Limb (tissue), 2 donors: ENCODE results near the gene KCNQ5.
"Not testable (repeated sequence)": the region's sequence is repeated elsewhere in the genome, so short reads cannot be mapped to it uniquely, and the experiment has no call there.

Experiments
- DNase-seq, 2 donors: peaks; one replicate each; pipeline ENCODE4 v3.0.0-alpha.2; 2016; ENCODE audit errors: extremely low spot score in 2 of 2

Gene KCNQ5

GRCh38 chr6:72898313-72898712 lies 276.4 kb downstream of the KCNQ5 start:
- not testable (repeated sequence) for DNase-seq

- no peak for DNase-seq
Measured at GRCh38 chr6:72905705-72906478, 284.0 kb downstream of the KCNQ5 start.

GRCh38 chr6:72911463-72912155 lies 289.7 kb downstream of the KCNQ5 start:
- no peak for DNase-seq

GRCh38 chr6:72913797-72914196 lies 291.9 kb downstream of the KCNQ5 start:
- DNase-seq: no peak

DNA sequence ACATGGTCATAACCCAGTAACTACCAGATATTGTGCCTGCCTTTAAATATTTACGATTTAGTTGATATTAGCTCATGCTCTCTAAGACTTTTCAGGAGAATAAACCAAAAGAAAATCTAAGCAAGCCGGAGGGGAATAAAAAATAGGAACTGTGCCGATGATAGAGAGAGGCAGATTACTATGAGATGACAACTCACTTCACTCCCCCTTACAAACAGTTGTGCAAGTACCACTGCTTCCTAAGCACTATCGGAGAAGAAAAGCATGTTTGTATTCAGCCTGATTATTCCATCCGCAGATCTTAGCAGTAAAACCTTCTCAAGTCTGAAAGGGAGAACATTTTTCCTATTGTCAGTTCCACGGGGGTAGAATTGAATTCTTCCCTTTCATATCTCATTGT lies 294.4 kb downstream of the KCNQ5 start:
- DNase-seq: no peak

DNA sequence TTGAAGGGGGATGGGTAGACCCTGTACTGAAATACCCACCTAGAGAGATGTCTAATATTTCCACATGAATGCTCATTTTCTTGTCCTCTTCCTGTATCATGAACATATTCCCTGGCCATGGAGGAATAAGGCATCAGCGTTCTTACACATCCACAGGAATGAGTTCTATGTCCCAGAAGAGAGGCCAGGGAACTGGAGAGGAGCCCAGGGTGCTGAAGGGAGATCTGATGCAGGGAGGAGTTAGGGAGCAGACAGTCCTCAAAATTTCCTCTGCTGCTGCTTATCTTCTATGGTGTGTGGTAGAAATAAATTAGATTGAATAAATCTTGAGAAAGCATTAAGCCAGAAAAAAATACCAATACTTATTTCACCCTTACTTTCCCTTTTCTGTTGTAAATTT lies 295.0 kb downstream of the KCNQ5 start:
- DNase-seq: no peak

- DNase-seq: no peak
Measured at GRCh38 chr6:72922401-72922800, 300.5 kb downstream of the KCNQ5 start.

GRCh38 chr6:72925136-72925535 lies 303.3 kb downstream of the KCNQ5 start:
- no peak for DNase-seq

- DNase-seq: no peak
Measured at GRCh38 chr6:72930556-72931132, 308.8 kb downstream of the KCNQ5 start.

- DNase-seq: no peak
Measured at GRCh38 chr6:72931325-72931887, 309.5 kb downstream of the KCNQ5 start.

DNA sequence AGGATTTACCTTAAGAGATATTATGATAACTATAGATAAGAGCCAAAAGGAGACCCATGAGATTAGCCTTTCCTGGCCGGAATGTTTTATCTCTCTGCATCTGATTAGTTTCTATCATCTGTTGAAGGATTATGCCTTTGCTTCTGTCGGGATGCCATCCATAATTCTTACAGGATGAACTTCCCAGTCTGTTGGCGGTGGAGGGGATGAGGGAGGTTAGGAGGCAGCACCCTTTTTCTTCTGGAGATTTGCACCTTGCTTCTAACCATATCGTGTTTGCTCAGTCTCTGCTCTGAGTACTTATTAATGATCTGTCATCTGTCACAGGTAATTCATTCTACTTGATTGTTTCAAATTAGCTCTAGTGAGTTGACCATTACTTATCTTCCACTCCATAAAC lies 311.4 kb downstream of the KCNQ5 start:
- DNase-seq: no peak

DNA sequence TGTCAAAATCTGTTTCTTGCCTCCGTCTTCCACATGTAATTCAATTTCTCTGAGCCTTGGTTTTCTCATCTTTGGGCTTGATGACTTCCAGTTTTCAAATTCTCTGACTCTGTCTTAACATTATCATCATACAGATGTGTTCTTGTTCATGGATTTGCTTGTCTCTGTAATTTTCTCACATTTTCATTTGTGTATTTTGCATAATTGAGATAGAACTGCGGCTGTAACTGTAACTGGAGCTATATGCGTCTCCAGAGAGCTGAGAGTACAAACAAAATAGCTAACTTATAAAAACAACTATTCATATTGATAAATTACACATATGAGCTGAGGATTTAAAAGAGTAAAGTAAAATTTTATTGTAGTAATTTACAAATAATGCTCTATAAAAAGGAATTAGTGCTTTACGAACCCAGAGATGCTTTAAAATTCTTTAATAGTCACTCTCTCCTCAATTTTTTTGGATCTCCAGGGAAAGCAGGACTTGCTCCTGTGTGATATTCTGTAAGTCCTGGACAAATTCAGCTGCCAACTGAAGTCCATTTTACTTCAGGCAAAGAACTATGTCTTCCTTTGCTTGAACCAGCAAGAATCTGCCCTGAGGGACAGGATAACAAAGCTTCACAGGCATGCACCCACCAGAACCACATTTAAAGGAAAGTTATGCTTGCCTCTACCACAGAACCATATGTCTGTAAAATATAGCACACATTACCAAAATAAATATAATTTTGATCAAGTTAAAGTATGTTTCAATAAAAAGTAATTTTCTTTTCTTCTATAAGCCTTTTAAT lies 315.1 kb downstream of the KCNQ5 start:
- no peak for DNase-seq

- no peak for DNase-seq
Measured at GRCh38 chr6:72938104-72938503, 316.2 kb downstream of the KCNQ5 start.

DNA sequence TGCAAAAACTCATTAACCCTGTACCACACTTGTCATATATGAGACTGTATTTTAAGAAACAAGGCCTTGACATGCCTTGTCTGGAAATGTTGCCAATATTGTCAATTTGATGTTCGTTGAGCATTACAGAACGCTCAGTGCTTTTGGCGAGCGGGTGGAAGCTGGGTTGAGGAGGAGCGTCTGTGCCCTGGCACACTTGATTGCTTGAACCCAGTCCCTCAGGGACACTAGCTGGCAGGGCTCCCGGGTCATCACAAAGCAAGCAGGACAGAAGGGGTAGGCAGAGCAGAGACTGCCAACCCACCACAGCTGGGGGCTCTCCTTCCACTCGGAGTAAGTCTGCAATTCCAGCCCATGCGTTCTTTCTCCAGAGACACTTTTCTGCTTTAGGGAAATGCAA lies 317.1 kb downstream of the KCNQ5 start:
- DNase-seq: no peak

- no peak for DNase-seq
Measured at GRCh38 chr6:72940265-72940664, 318.4 kb downstream of the KCNQ5 start.

DNA sequence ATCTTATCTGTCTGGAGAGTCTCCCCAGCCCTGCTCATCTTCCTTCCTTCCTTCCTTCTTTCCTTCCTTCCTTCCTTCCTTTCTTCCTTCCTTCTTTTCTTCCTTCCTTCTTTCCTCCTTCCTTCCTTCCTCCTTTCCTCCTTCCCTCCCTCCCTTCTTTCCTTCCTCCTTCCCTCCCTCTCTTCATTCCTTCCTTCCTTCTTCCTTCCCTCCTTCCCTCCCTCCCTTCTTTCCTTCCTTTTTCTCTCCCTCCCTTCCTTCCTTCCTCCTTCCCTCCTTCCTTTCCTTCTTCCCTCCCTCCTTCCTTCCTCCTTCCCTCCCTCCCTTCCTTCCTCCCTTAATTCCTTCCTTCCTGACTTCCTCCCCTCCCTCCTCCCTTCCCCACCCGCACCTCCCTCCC lies 319.4 kb downstream of the KCNQ5 start:
- DNase-seq: no peak

- DNase-seq: no peak
Measured at GRCh38 chr6:72941751-72942150, 319.9 kb downstream of the KCNQ5 start.

GRCh38 chr6:72943699-72944098 lies 321.8 kb downstream of the KCNQ5 start:
- no peak for DNase-seq

DNA sequence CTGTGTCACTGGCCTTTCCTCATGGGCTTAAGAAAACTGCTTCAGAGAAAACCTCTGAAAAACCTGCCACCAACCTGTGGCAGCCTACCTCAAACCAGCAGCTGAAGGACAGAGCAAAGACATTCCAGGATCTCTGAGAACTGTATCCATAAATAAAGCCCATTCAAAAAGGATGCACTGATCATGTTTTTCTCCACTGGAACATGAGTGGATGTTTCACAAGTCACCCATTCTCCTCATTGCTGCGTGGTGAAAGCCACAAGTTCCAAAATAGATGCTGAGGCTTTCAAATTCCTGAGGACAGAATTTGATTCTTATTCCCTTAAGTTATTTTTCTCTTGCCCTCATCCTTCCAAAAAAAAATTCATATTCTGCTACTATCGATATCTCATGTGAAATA lies 322.8 kb downstream of the KCNQ5 start:
- DNase-seq: no peak

DNA sequence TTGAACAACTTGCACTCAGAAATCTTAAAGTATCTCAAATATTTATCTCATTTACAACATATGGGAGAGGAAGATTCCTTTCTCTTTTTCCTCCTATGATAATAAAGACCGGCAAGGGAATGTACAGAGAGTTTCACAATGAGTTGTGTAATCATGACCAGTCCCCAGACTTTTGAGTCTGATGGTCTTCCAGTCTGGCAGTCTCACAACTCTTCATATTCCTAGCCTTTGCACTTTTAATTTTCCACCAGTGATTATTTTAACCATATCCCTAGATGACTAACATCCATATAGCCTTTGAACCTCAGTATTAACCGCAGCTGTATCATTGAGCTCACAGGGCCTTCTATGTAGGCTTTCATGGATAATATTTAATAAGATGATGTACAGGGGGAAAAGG lies 324.9 kb downstream of the KCNQ5 start:
- DNase-seq: no peak

DNA sequence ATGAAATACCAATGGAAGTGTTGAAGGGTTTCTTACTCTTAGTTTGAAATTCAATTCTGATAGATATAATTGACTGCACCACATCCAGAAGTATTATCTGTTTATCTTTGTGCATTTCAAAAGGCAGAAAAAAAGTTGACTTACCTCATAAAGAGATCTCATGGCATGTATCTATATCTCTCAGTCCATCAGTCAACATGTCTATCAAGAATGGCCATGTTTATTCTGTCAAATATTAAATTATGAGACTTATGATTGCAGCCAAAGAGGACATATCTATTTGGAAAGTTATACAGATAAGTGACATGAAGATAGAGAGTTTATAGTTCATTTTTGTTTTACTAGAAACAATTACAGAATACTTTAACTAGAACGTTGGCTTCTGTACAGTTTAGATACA lies 325.7 kb downstream of the KCNQ5 start:
- no peak for DNase-seq

GRCh38 chr6:72948153-72948552 lies 326.3 kb downstream of the KCNQ5 start:
- DNase-seq: no peak
